HEK293 (cell line): ENCODE data around the gene PPARG.

Experiments used
- HOXA7 ChIP-seq: sonication (generic); formaldehyde crosslinking; IDR thresholded peaks from 2 replicates; pipeline ENCODE4 v1.8.1; 2022; ENCODE audit warnings: missing genetic modification reagents, borderline replicate concordance
- SETDB1 ChIP-seq: IDR thresholded peaks from one replicate; pipeline ENCODE4 v1.6.1; 2017; ENCODE audit warnings: mild to moderate bottlenecking, low read length, moderate library complexity, mixed read lengths; ENCODE audit not compliant: insufficient read length
- ZNF292 ChIP-seq: fragments of 450-650 bp; formaldehyde crosslinking; IDR thresholded peaks from 2 replicates; pipeline ENCODE4 v1.5.1; 2016; ENCODE audit warnings: low read depth, missing biosample characterization, missing genetic modification characterization, borderline replicate concordance
- ZNF776 ChIP-seq: fragments of 450-650 bp; formaldehyde crosslinking; IDR thresholded peaks from 2 replicates; pipeline ENCODE4 v1.5.0; 2017; ENCODE audit warnings: missing biosample characterization, missing genetic modification characterization, borderline replicate concordance
- TF ChIP-seq, protein P1 (sequence below): fragments of 450-650 bp; formaldehyde crosslinking; IDR thresholded peaks from 2 replicates; pipeline ENCODE4 v1.5.1; 2016; ENCODE audit warnings: missing biosample characterization, missing genetic modification characterization

GRCh38 chr3:12416731-12417130 is 127.9 kb downstream of the PPARG start:
- TF ChIP-seq SETDB1 (no peak), ZNF292 (tag by site-specific recombination) (no peak), ZNF776 (no peak), HOXA7 (CRISPR knock-in tag) (no peak)
- TF ChIP-seq, protein P1, sequence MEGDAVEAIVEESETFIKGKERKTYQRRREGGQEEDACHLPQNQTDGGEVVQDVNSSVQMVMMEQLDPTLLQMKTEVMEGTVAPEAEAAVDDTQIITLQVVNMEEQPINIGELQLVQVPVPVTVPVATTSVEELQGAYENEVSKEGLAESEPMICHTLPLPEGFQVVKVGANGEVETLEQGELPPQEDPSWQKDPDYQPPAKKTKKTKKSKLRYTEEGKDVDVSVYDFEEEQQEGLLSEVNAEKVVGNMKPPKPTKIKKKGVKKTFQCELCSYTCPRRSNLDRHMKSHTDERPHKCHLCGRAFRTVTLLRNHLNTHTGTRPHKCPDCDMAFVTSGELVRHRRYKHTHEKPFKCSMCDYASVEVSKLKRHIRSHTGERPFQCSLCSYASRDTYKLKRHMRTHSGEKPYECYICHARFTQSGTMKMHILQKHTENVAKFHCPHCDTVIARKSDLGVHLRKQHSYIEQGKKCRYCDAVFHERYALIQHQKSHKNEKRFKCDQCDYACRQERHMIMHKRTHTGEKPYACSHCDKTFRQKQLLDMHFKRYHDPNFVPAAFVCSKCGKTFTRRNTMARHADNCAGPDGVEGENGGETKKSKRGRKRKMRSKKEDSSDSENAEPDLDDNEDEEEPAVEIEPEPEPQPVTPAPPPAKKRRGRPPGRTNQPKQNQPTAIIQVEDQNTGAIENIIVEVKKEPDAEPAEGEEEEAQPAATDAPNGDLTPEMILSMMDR (tag by site-specific recombination) = no peak
